ENCODE data around the gene ARPC5L.

- TF ChIP-seq, protein P1, sequence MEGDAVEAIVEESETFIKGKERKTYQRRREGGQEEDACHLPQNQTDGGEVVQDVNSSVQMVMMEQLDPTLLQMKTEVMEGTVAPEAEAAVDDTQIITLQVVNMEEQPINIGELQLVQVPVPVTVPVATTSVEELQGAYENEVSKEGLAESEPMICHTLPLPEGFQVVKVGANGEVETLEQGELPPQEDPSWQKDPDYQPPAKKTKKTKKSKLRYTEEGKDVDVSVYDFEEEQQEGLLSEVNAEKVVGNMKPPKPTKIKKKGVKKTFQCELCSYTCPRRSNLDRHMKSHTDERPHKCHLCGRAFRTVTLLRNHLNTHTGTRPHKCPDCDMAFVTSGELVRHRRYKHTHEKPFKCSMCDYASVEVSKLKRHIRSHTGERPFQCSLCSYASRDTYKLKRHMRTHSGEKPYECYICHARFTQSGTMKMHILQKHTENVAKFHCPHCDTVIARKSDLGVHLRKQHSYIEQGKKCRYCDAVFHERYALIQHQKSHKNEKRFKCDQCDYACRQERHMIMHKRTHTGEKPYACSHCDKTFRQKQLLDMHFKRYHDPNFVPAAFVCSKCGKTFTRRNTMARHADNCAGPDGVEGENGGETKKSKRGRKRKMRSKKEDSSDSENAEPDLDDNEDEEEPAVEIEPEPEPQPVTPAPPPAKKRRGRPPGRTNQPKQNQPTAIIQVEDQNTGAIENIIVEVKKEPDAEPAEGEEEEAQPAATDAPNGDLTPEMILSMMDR (IDR thresholded peaks at IDR 0.05; ENCODE audit: insufficient read depth, low read length, poor library complexity, severe bottlenecking) = no peak
- TF ChIP-seq EZH2phosphoT487 (conservative IDR thresholded peaks at IDR 0.05; ENCODE audit: low read length) = no peak
Measured at GRCh38 chr9:124914753-124915405, 52.9 kb downstream of the ARPC5L start.

All from SU-DHL-6 (cell line).